ENCODE data around the gene FGF9.

- no peak for TF ChIP-seq EP300 (IDR thresholded peaks at IDR 0.05)
- TF ChIP-seq CTCF (IDR thresholded peaks at IDR 0.05) = peak in 1 of 7 experiments; percentile 9
- no peak for TF ChIP-seq POLR2A (IDR thresholded peaks at IDR 0.05)
Observed at GRCh38 chr13:21673539-21673788, 2.6 kb downstream of the FGF9 start.

Measured in stomach (tissue), 4 donors.